CD4-positive, alpha-beta T cell treated with Interleukin-6 at 100 ng/mL for 8 hours (primary cell): ENCODE measurements around the gene RNU5D-1.

Experiments
- DNase-seq: peaks from one replicate; pipeline ENCODE4 v3.0.0-alpha.2; 2020; ENCODE audit warnings: mixed read lengths, low spot score

The RNU5D-1 gene

DNA sequence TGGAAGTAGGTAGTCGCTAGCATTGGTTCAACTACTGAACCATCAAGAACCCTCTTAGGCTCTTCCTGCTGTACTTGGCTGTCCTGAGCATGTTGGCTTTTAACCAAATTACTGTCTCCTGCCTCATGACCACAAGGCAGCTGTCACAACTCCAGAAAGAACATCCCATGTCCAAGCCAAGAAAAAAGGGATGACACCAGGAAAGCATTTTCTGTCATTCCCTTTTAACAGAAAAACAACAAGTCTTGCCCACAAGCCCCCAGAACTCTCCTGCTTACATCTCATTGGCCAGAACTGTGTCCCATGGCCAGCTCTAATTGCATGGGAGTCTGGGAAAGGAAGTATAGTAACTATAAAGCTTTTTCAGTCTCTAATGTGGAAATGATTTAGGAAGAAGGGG is 2.4 kb upstream of the RNU5D-1 start:
- no peak for DNase-seq

DNA sequence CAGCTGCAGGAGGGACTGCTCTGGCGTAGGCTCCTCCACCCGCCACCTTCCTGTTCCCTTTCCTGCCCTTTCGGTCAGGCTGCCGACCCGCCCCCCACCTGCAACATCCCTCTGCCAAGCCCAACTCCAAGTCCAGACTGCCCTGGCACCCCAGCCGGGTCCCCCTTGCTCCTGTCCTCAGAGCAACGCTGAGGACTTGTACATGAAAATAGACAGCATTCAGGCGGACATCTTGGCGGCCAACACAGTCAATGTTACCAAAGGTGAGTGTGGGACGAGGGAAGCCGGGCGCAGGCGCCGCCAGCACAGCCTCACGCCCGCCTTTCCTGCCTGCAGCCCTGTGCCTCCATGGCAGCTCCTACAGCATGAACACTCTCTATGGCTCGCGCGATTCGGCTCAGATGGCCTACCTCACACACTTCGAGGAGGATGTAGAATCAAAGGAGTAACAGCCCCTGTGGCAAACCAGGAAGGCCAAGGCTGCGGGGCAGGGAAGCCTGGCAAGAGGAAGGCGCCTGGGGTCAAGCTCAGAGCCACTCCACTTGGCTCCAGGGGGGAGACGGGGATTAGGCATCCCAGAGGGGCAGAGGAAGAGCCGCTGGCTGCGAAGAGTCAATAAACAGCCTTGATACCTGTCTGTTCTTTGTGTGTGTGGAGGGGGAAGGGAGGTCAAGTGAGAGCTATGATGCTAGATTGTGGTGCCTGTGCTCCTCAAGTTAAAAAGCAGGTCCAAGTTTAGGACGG is 5.8 kb downstream of the RNU5D-1 start:
- DNase-seq, result no peak

DNA sequence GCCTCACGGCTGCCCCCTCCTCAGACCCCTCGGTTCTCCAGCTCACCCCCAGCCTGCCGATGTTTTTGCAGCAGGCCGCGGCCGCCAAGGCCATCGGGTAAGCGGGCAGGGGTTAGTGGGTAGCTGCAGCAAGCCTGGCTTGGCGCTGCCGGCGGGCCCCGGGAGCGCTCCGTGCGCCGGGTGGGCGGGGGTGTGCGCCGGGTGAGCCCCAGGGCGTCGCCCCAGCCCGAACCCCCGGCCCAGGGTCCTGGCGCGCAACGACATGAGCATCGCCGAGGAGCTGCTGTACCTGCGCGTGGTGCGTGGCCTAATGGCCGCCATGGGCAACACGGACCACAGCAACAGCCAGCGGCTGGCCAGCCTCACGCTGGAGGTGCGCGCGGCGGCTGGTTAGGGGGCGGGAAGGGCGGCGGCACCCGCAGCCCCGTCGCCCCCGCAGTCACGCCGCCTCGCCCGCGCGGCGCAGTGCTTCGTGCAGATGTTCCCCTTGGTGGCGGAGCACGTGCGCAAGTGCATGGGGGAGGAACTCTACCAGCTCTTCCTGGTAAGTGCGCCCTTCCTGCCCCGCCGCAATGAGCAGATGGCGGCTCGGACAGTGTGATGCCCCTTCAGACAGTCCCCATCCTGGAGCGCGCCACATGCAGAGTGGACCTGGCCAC is 6.5 kb downstream of the RNU5D-1 start:
- DNase-seq, result no peak

DNA sequence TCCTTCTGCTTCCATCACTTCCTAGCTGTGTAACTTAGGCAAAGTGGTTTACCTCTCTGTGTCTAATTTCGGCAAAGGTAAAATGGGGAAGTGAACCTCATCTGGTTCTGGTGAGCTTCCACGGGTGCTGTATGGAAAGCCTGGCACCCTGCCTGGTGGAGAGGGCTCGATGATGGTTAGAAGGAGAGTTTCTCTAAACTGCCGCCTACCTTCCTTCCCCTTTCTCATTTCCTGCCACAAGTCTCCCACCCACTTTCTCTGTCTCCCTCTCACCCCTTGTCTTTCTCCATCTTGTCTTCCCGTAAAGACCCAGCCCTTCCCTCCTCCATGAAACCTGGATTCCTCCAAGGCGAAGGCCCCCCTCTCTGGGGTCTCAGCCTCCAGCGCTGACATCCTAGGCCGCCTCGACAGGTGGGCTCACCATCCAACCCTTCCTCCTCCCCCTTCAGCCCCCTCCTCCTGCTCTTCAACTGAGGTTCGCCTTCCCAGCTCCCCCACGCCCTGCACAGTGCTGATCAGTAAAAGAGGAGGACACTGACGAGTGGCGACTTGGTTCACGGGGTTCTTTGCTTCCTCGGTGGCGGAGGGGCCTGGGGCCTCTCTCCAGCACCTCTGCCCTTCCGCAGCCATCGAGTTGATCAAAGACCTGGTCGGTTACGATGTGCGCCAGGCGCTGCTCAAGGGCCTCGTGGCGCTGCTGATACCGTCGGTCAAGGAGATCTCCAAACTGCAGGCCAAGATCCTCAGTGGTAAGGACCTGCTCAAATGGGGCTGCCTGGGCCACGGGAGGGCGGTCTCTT is 7.3 kb downstream of the RNU5D-1 start:
- no peak for DNase-seq

DNA sequence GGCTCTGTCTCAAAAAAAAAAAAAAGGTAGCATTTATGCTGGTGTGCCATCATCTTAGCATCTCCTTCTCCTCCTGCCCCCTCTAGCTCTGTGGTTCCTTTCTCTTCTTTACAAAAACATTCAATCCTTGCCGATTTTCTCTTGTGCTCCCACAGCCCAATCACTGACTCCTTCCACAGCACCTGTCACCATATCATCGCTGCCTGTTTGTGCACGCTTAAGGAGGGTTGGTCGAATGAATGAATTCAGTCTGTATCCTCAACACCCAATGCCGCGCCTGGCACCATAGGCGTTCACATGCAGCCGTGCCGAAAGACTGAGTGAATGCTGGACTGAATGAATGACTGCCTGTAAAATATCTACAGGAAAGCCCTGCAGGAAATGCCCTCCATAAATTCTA is 7.9 kb downstream of the RNU5D-1 start:
- DNase-seq, result no peak

DNA sequence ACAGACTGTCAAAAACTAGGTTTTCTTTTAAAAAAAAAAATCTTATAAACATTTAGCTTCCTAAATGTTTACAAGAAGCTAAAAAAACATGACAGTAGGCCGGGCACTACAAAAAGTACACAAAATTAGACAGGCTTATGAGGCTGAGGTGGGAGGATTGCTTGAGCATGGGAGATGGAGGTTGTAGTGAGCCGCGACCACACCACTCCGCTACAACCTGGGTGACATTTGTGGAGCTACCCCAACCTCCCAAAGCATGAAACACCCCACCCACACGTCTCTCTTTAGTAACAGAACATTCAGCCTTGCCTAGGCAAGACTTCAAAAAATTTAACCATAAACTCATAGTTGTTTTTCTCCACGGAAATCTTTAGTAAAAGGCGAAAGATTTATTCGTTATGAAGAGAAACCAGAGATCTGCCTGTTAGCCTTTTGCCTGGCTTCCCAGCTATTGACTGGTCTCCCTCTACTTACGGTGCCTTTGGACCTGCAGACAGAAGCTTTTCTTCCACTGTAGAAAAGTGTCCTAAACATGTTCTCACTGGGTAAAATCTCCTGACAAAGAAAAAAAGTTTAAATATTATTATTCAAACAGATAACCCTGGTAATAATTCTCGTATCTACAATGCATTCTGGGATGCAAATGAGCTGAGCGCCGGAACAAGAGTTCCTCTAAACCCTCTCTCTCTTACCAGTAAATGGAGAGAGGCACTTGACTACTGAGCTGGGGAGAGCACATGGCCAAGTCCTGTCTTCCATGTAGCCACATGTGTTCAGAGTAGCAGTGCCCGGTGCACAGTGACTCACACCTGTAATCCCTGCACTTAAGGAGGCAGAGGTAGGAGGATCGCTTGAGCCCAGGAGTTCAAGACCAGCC is 9.2 kb downstream of the RNU5D-1 start:
- DNase-seq, result peak; percentile 79

DNA sequence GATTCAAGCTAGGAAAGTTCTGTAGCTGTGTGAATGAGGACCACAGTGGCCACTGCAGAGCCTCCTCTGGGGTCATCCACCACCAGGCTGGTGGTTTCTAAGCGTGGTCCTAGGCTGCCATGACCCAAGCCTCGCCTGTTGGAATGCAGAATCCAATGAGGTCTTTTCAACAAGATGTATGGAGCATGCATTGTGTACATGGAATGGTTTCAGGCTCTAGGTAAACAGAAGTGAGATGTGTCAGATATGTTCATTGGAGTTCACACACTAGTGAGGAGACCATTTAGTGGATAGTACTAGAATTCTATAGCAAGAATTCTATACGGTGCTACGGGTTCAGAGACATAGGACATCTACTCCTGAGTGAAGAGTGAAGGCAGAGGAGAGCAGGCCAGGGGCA is 10.7 kb downstream of the RNU5D-1 start:
- DNase-seq, result no peak

DNA sequence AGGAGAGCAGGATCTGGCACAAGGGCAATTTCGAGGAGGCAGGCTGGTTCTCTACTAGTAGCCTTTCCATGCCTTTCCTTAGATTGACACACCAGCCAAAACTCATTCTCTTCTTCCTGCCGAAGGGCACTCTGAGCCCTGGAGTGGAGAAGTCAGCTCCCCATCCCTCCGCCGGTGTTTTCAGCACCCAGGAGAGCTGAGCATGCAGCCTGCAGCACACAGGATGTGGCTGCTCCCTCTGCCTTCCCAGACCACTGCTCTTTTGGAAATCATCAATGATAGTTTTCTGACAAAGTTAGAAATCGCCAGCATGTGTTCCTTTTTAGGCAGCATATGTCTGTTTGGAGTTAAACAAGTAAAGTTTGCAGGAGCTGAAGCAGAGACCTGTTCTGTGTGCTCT is 11.7 kb downstream of the RNU5D-1 start:
- no peak for DNase-seq

DNA sequence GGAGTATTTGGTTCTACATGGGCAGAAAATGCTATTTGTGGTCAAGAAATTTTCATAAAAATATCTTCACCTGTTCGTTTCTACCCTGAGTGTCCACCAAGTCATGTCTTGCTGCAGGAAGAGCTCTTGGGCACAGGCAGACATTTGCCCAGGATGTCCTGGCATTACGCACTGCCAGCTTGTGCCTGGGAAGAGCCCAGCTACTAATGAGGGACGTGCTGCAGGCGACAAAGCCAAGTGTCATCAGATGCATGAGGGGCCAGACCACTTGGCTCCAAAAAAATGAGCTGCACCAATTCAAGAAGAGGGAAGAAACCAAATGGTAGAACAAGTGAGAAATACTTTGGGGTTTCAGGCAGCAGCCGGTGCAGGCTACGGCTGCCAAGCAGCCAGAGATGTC is 12.9 kb downstream of the RNU5D-1 start:
- DNase-seq, result no peak

DNA sequence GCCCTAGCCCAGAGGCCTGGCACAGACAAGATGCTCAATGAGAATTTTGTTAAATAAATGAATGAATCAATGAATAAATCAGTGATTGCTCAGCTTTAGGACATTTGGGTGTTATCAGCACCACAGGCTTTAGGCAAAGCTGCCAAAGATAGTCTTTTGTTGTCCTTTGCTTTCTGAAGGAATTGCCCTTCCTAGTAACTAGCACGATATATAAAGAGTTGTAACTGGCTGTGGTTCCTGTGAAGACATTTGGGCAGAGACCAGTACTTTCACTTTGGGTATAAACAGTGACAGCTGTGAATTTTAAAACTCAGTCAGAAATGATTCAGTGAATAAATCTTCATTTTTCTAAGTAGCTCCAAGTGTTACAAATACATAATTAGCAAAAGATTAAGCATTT is 13.3 kb downstream of the RNU5D-1 start:
- no peak for DNase-seq

DNA sequence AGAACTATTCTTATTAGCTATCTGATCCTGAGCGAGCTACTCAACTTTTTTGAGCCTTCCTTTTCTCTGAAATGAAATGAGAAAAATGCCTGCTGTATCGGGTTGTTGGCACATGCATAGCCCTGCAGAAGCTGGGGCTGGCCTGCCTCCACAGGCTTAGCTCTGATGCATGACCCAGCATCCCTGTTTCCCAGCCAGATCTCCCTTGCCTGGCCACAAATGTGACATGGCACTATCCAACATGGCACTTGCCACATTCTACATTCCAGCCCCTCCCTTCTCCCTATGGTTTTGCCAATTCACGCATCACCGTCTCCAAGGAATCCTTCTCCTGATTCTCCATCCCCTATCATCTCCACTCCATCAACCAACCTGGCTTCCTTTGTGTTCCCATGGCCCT is 13.8 kb downstream of the RNU5D-1 start:
- DNase-seq, result no peak

DNA sequence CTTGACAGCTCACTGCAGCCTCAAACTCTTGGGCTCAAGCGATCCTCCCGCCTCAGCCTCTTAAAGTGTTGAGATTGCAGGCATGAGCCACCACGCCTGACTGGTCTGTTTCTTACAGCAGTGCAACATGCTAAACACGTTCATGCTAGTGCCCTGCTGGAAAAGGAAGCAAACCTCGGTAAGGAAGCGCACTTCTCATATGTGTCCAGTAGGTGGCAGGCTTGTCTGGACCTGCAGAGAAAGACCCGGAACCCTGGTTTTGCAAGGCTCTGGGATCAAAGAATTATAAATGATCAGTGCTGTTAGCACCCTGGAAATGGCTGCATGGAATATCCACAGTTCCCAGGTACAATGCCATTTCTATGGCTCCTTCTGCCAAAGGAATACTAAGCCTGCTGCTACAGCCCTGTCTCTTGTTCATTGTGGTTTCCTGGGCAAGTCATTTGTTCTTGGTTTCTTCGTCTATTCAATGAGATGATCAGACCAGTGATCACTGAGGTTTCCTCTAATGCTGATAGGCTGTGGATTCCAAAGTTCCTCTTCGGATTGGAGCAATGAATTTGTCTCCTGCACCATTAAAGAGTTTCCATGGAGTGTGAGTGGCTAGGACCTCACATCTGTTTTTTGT is 15.9 kb downstream of the RNU5D-1 start:
- DNase-seq, result peak; percentile 78

DNA sequence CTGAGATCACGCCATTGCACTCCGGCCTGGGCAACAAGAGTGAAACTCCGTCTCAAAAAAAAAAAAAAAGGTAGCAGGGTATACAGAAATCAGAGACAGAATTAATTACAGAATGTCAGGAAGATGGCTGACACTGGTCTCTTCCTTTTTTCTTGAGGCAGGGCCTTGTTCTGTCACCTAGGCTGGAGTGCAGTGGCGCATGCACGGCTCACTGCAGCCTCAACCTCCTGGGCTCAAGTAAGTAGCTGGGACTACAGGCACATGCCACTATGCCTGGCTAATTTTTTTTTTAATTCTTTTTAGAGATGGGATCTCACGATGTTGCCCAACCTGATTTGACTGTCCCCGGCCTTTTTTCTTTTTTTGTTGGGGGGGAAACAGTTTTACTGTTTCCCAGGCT is 16.4 kb downstream of the RNU5D-1 start:
- DNase-seq, result no peak

DNA sequence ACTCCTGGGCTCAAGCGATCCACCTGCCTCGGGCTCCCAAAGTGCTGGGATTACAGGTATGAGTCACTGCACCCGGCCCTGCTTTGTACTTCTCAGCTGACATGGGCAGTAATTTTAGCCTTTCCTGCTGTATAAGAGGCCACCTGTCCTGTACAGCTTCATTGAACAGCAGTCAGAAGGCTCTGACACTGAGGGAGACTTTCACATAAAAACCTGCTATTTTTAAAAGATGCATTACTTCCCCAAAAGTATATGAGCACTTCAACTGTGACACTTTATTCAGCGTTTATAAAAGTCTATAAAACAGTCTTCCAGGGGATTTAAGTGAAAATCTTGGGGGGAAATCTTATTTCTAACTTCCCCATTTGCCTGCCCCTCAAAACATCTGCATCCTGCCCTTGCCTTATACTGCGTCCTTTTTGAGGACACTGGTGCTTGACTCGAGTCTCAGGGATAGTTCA is 17.6 kb downstream of the RNU5D-1 start:
- DNase-seq, result no peak

DNA sequence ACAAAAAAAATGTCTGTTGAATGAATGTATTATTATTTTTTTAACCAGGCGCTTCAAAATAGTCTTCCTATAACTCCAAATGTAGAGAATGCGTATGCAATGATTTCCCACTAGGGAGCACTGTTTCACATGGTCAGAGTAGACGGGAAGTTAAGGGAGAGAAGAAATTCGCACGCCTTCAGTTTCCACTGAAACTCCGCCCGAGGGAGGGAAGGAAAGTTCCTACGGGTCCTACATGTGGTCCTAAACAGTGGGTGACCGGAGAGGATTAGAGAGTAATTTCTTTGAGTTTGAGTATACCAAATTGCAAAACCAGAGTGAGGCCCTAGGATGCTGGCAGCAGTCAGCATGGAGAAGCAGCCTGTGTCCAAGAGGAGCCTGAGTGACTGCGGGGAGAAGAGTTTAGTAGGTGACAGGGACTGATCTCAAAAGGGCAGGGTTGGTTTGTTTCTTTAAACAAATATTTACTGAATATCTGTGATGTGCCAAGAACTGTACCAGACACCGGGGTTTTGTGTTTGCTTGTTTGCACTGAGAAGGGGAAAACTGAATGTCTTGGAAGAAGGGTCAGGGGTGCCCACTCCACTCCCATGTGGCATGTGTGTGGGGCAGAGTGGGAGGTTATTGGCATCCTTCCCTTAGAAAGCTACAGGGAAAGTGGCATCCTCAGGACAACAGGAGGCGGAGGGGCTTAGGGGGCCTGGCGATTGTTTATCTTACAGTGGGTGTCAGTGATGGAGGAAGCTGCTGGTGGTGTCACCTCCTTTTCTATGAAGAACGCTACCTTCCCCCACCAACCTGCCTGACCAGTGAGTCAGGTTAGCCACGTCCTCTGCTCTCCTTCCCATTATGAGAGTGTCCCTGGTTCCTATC is 22.8 kb downstream of the RNU5D-1 start:
- DNase-seq, result peak; percentile 48

DNA sequence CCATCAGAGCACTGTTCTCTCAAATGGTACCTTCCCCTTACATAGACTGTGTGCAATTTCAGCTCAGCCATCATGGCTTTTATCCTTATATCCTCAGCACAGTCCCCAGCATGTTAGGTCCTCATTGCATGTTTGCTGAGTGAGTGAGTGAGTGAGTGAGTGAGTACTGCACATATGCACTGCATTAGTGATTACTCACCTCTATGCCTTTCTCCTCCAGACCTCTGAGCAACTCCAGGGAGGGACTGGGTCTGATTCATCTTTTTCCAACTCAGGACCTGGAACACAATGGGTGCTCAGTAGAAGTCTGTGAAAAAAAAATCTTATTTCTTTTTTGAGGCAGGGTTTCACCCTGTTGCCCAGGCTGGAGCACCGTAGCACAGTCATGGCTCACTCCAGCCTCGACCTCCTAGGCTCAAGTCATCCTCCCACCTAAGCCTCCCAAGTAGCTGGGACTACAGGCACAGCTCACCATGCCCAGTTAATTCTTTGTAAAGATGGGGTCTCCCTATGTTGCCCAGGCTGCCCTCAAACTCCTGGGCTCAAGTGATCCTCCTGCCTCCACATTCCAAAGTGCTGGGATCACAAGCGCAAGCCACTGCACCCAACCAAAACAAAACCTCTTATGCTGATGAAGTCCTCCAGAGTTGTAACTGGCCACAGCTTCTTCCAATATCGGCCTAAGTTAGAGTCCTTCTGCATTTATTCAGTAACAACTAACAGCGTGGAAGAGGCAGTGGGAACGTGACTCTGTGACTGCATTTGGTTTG is 23.7 kb downstream of the RNU5D-1 start:
- no peak for DNase-seq

DNA sequence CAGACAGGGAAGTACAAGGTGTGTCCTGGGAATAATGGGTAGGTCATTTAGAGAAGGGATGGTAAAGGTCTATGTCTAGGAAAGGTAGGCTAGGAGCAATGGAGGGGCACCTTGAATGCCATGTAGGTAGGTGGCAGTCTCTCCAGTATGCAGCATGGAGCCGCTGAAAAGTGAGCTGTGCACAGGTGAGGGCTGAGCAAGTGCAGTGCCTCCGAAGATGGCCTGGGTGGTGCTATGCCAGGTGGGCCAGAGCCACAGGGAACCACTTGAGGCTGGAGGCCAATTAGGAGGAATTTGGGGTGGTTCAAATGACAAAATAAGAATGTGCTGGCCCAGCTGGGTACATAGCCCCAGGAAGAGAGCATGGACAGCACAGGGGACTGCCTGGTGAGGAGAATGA is 25.0 kb downstream of the RNU5D-1 start:
- DNase-seq, result no peak

DNA sequence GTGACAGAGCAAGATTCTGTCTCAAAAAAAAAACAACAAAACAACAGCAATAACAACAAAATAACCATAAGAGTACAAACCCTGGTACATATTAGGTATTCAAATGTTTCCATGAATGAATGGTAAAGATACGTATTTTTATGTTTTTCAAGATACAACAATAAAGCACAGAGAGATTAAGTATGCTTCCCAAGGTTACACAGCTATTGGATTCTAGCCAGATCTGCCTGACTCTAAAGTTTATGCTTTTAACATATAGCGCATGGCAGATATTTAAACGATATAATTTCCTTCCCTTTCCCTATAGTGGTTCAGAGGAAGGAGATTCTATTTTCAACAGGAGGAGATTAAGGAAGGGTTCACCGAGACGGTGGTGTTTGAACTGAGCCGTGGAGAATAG is 25.5 kb downstream of the RNU5D-1 start:
- DNase-seq, result no peak

DNA sequence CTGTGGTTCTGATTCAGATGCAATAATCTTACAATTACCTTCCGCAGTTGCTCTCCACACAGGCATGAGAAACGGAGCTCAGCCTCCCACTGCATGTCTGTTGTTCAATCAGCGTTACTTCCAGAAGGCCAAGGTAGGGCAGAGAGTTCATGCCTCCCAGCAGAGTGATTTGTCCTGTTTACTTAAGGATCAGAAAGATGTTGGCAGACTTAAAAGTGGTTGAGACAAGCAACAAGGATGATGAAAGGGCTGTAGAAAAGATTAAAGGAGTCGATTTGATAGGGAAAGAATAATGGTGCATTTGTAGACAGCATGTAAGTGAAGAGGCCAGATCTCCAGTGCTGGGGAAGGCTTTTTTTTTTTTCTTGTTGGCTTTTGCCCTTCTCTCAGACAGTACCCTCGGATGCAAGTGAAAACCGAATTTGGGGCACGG is 29.8 kb downstream of the RNU5D-1 start:
- no peak for DNase-seq

DNA sequence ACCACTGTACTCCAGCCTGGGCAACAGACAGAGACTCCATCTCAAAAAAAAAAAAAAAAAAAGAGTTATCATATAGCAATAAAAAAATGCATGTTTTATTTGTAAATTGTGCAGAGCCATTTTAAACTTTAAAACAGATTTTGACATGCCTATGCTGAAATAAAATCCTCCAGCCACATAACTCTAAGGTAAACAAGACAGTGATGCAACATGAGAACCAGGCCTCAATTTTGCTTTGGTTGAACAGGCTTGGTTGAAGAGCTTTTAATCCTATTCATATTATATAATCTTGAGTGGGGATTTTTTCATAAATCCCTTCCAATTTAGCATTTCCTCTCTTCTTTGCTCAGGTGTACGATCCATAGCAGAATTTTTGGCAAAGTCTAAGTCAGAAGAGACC is 30.4 kb downstream of the RNU5D-1 start:
- no peak for DNase-seq
